Effector memory CD4-positive, alpha-beta T cell (primary cell): Measurements from ENCODE around the gene C11orf98.

Experiments used
- DNase-seq, 3 donors: peaks; one replicate each; pipeline ENCODE4 v3.0.0-alpha.2; 2020
- H3K27ac ChIP-seq: 2 replicates; pipeline ENCODE4 v1.7.0; 2013; ENCODE audit warnings: mild to moderate bottlenecking, low read length, moderate library complexity; ENCODE audit not compliant: insufficient read depth, poor library complexity, severe bottlenecking
- H3K27me3 ChIP-seq: replicated peaks from 2 replicates; pipeline ENCODE4 v1.7.0; 2013; ENCODE audit warnings: mild to moderate bottlenecking, low read length; ENCODE audit not compliant: insufficient read depth, control insufficient read depth, poor library complexity, severe bottlenecking
- H3K36me3 ChIP-seq: 2 replicates; pipeline ENCODE4 v1.7.0; 2013; ENCODE audit warnings: mild to moderate bottlenecking, low read length, moderate library complexity; ENCODE audit not compliant: control insufficient read depth, insufficient read depth
- H3K4me1 ChIP-seq: 2 replicates; pipeline ENCODE4 v1.7.0; 2013; ENCODE audit warnings: low read length, mild to moderate bottlenecking; ENCODE audit not compliant: control insufficient read depth, insufficient read depth, poor library complexity, severe bottlenecking
- H3K4me3 ChIP-seq: 2 replicates; pipeline ENCODE4 v1.7.0; 2013; ENCODE audit warnings: low read length, low read depth, mild to moderate bottlenecking; ENCODE audit not compliant: insufficient read depth, poor library complexity, severe bottlenecking
- H3K9me3 ChIP-seq: 2 replicates; pipeline ENCODE4 v1.7.0; 2013; ENCODE audit warnings: mild to moderate bottlenecking, low read length, moderate library complexity; ENCODE audit not compliant: control insufficient read depth
- total RNA-seq, 3 donors: gene quantifications; one replicate each; lab custom pipeline; 2026; lab: John Stamatoyannopoulos, UW

Gene C11orf98
- total RNA-seq: 0 to 0.39 (median 0.17) reads per million in 3 donors

- Histone ChIP-seq H3K4me3 (peak within 1 kb of the TSS; percentile 75), H3K27ac (peak within 1 kb of the TSS; percentile 68), H3K4me1 (peaks cover 20% of the 10 kb centered on the region), H3K9me3 (no peaks in the 10 kb centered on the region), H3K36me3 (peaks cover 22% of the 10 kb centered on the region), H3K27me3 (no peaks in the 10 kb centered on the region)
- peak; percentile 91 to 93 (median 91) for DNase-seq
Observed at GRCh38 chr11:62665075-62665598, at the start of gene C11orf98, which contains the start of gene CSKMT. TSS of gene C11orf98 (minus strand) at chr11:62665210. CDS start at chr11:62665169, 41 bp downstream. TSS of gene CSKMT (plus strand) at chr11:62665312. CDS start at chr11:62665880, 568 bp downstream.

DNA sequence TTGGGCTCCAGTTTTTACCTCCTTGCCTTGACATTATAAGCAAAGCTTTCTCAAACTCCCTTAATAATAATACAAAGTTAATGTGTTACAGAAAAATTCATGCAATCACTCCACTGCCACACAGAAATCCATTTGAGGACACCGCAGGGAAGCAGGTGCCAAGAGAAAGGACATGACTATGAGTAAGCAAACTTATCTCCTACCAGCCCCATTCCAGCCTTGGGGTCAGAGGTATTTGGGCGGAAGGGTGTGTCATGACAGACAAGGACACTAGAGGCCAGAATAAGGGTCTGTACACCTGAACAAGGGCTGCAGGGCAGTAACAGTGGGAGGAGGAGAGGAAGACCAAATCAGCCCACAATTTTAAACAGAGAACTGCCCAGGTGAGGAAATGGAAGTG, 48.3 kb upstream of the C11orf98 start:
- Histone ChIP-seq H3K4me3 (no peak overlapping the region), H3K27ac (peak overlapping the region; percentile 16), H3K4me1 (peaks cover 15% of the 10 kb centered on the region), H3K36me3 (peaks cover 50% of the 10 kb centered on the region), H3K27me3 (no peaks in the 10 kb centered on the region), H3K9me3 (no peaks in the 10 kb centered on the region)
- DNase-seq: no peak

GRCh38 chr11:62712861-62713260, 47.9 kb upstream of the C11orf98 start:
- Histone ChIP-seq H3K27ac (peak overlapping the region; percentile 33), H3K36me3 (peaks cover 46% of the 10 kb centered on the region), H3K4me1 (peaks cover 17% of the 10 kb centered on the region), H3K4me3 (no peak overlapping the region), H3K27me3 (no peaks in the 10 kb centered on the region), H3K9me3 (no peaks in the 10 kb centered on the region)
- no peak for DNase-seq

DNA sequence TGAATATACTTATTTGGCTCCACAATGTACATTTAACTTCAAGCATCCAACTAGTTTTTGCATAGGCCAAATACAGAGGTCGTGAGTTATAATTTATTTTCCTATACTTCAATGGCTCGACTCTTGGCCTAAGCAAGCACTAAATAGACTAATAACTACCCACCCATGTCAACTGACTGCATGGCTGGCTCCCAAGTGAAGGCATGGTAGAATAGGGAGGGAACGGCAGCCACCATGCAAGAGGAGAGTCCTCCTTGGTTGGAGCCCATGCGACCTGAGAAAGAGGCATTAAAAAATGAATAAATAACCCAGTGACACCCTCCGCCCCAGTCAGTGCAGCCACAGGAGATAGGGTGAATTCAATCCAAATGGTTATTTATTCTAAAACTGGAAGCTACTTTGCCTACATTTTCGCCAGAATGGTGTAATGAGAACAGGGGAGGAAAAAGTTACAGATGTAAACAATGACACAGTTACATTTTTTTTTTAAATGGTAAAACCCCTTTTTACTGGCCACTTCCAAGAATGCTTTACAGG, 47.3 kb upstream of the C11orf98 start:
- H3K4me3 ChIP-seq: no peak overlapping the region
- DNase-seq: no peak
- peaks cover 42% of the 10 kb centered on the region for H3K36me3 ChIP-seq
- H3K9me3 ChIP-seq: no peaks in the 10 kb centered on the region
- peaks cover 17% of the 10 kb centered on the region for H3K4me1 ChIP-seq
- H3K27ac ChIP-seq: peak overlapping the region; percentile 33
- no peaks in the 10 kb centered on the region for H3K27me3 ChIP-seq

- peak overlapping the region; percentile 95 for H3K27ac ChIP-seq
- H3K4me3 ChIP-seq: peak overlapping the region; percentile 70
- H3K9me3 ChIP-seq: no peaks in the 10 kb centered on the region
- peaks cover 32% of the 10 kb centered on the region for H3K4me1 ChIP-seq
- no peak for DNase-seq
- H3K27me3 ChIP-seq: no peaks in the 10 kb centered on the region
- peaks cover 18% of the 10 kb centered on the region for H3K36me3 ChIP-seq
Observed at GRCh38 chr11:62710001-62710345, 45.0 kb upstream of the C11orf98 start.

DNA sequence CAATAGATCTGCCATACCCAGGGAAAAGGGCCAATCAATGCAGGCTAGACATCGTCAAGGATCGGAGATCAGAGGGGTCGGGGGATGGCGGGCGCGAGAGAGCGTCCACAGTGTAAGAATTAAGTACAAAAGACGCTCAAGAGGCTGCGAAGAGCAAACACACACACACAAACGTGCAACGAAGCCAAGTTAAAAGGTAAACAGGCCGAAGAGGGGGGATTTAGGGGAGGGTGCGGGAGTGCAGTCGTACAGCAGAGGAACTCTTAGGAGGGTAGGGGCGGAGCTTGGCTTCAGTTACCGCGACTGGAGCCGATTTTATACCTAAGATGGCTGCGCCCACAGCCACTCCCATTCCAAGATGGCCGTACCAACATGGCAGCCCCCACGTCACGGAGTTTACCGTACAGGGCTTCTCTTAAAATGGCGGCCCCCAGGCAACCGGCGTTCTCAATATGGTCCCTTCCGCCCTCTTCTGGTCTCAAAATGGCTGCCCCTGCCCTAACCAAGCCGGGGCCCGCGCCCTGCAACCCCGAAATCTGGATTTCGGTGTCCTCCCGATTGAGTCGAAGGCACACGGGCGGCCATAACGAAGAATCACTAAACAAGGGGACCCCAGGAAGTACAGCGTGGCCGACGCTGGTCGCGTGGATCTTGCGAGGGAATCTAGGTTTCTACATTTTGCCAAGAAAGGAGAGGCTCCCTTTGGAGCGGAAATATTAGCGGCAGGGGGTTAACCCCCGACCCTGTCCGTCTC, 44.4 kb upstream of the C11orf98 start:
- Histone ChIP-seq H3K4me1 (peaks cover 32% of the 10 kb centered on the region), H3K36me3 (peaks cover 14% of the 10 kb centered on the region), H3K4me3 (peak overlapping the region; percentile 70), H3K27me3 (no peaks in the 10 kb centered on the region), H3K27ac (peak overlapping the region; percentile 95), H3K9me3 (no peaks in the 10 kb centered on the region)
- DNase-seq: peak; percentile 93 to 97 (median 96)

DNA sequence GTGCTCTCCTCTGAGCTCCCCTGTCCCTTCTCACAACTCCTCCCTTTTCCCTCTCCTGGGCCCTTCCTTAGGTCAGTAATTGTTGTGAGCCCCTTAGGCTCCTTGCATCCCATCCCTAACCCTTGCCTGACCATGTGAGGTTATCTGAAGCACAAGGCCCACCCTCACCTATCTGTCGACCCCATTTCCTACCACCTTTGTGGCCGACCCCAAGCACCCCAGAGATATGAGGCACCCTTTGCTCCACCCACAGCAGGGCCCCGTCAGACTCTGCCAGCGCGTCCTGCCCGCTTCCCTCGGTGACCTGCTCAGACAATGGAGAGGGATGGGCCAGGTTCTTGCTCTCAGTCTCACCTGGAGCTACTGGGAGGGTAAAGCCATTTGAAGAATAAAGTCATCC, 43.8 kb upstream of the C11orf98 start:
- Histone ChIP-seq H3K27ac (peak overlapping the region; percentile 95), H3K36me3 (peaks cover 9% of the 10 kb centered on the region), H3K27me3 (no peaks in the 10 kb centered on the region), H3K9me3 (no peaks in the 10 kb centered on the region), H3K4me1 (peaks cover 32% of the 10 kb centered on the region), H3K4me3 (peak overlapping the region; percentile 70)
- peak; percentile 7 to 32 (median 27) for DNase-seq

GRCh38 chr11:62708392-62708791, 43.4 kb upstream of the C11orf98 start:
- H3K27ac ChIP-seq: peak overlapping the region; percentile 95
- peak overlapping the region; percentile 70 for H3K4me3 ChIP-seq
- H3K4me1 ChIP-seq: peaks cover 32% of the 10 kb centered on the region
- H3K27me3 ChIP-seq: no peaks in the 10 kb centered on the region
- peaks cover 5% of the 10 kb centered on the region for H3K36me3 ChIP-seq
- DNase-seq: no peak
- no peaks in the 10 kb centered on the region for H3K9me3 ChIP-seq

DNA sequence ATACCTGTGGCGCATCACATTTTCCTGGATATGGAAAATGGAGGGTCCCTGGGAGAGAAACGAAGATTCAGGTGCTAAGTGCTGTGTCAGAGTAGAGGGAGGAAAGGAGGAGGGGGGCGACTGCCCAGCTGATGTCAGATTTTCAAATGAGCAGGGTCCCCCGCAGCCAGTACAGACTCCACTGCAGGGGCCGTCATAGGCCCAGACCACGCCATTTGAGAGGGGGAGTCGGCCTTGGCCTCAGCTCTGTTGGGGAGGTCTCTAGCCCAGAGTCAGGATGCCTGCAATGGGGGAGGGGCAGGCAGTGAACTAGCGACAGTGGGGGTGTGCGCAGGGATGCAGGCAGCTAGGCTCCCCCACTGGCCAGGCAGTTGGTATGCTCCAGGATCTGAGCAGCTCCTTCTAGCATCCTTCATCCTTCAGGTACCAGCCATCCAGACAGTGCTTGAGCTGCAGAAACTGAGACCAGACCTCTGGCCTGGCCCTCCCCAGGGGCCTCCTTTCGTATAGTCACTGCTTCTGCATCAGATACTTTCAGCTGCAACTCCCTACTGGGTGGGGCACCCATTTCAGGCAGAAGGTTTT, 42.4 kb upstream of the C11orf98 start, which contains the start of the genes BSCL2 and GNG3:
BSCL2 (minus strand) TSS at position 148 of the 585 bp plus-strand sequence. CDS start 229 bp downstream, outside the sequence.
GNG3 (plus strand) TSS at position 400 of the 585 bp plus-strand sequence. CDS start 620 bp downstream, outside the sequence.
- Histone ChIP-seq H3K4me3 (peak within 1 kb of the TSS; percentile 86), H3K27ac (peak within 1 kb of the TSS; percentile 95), H3K9me3 (no peaks in the 10 kb centered on the region), H3K4me1 (peaks cover 32% of the 10 kb centered on the region), H3K36me3 (no peaks in the 10 kb centered on the region), H3K27me3 (no peaks in the 10 kb centered on the region)
- no peak for DNase-seq
